Ovary (tissue), 9 donors: ENCODE results near the gene ZNF532. TPM values are rescaled to one million over a fixed set of nuclear protein-coding genes. Genes with fewer than 3 reads are reported as not detected.

Experiments used
- DNase-seq, 5 donors: peaks; one replicate each; pipeline ENCODE4 v3.0.0-alpha.2; 2019 to 2020
- H3K27ac ChIP-seq, 2 donors: fragments of 200-600 bp; one replicate each; pipeline versions ENCODE4 v1.5.1 to v1.8.0; 2019 to 2022
- H3K27me3 ChIP-seq: fragments of 200-600 bp; one replicate; pipeline ENCODE4 v1.8.0; 2022
- H3K36me3 ChIP-seq: fragments of 200-600 bp; sonication (generic); one replicate; pipeline ENCODE4 v1.5.1; 2019
- H3K4me1 ChIP-seq: one replicate; pipeline ENCODE4 v1.8.1; 2013; ENCODE audit warnings: mild to moderate bottlenecking, moderate library complexity; ENCODE audit not compliant: insufficient read depth
- H3K4me3 ChIP-seq: fragments of 200-600 bp; sonication (generic); one replicate; pipeline ENCODE4 v1.5.1; 2017
- H3K9me3 ChIP-seq, 2 donors: fragments of 200-600 bp in 1 of 2; sonication (generic) in 1 of 2; one replicate each; pipeline versions ENCODE4 v1.5.1 to v1.8.1; 2013 to 2019; ENCODE audit warnings: mild to moderate bottlenecking in 1 of 2, moderate library complexity in 1 of 2
- CTCF ChIP-seq, 3 donors: fragments of 450-650 bp in 2 of 3; fragments of 200-600 bp in 1 of 3; IDR thresholded peaks; one replicate each; pipeline versions ENCODE4 v1.5.1 to v1.8.0; 2016 to 2022; ENCODE audit warnings: antibody characterized with exemption in 3 of 3, mild to moderate bottlenecking in 1 of 3
- EP300 ChIP-seq: sonication (generic); formaldehyde crosslinking; IDR thresholded peaks from one replicate; pipeline ENCODE4 v1.6.1; 2017; ENCODE audit warnings: antibody characterized with exemption
- POLR2A ChIP-seq: fragments of 450-650 bp; IDR thresholded peaks from one replicate; pipeline ENCODE4 v1.6.1; 2017; ENCODE audit warnings: antibody characterized with exemption, mild to moderate bottlenecking, moderate library complexity
- WGBS, 3 donors: extraction: QIAGEN DNeasy Blood & Tissue Kit in 1 of 3; methylation state at CpG; one replicate each; pipeline versions ENCODE4 v1.1.5 to v1.1.7; 2013 to 2017; 5-methylcytosine and 5-hydroxymethylcytosine counted together
- intact Hi-C, 4 donors: fragments of 100-400 bp; cut with DNase I; formaldehyde crosslinking; loops; one replicate each; pipeline versions ENCODE4 v1.11.0 to v1.15.1; 2022 to 2023
- polyA plus RNA-seq, 2 donors: library from polyadenylated mRNA; stranded (reverse); fragments of 200-250 nt in 1 of 2; fragments of 350-450 nt in 1 of 2; fragmentation: Illumina TruSeq in 1 of 2; extraction: RNeasy Lipid Tissue Mini Kit (QIAGEN cat#74804) in 1 of 2; gene quantifications; one replicate each; pipeline ENCODE4 v1.2.3, GENCODE V29; 2013 to 2014
- total RNA-seq, 7 donors: library from RNA; depleted of rRNA in 2 of 7; stranded (reverse); fragments of >200 nt in 2 of 7; fragmentation: NEBNext Ultra II Directional in 3 of 7; extraction: Animal tissue kit (Norgen Biotek cat#: 25700) in 3 of 7; gene quantifications; one replicate each; pipeline versions ENCODE4 v1.1.0 to v1.2.4, GENCODE V29; 2016 to 2023
- donor health status: DM: no; HTN: no; CAD: no; lungs with moderate emphysema.
- donor health status: DM: no; HTN: no; CAD: no.
- donor health status: Bipolar disorder and iron deficiency.
- donor health status: DM: yes; HTN: yes; CAD: no.
- donor health status: DM: no; HTN: no; CAD: no.
- donor health status: DM: yes; HTN: yes; CAD: no.

ZNF532 gene
- total and polyA plus RNA-seq, 9 donors: 40.5 to 162 (median 101) TPM

GRCh38 chr18:58934933-58935577 lies 70.4 kb downstream of the ZNF532 start:
- 77% methylated on average over 3 of the region's 3 CpGs for WGBS, 3 donors
- Histone ChIP-seq H3K4me1 (peaks cover 4% of the 10 kb centered on the region), H3K4me3 (no peak overlapping the region), H3K27ac (no peak overlapping the region), H3K36me3 (no peaks in the 10 kb centered on the region), H3K27me3 (no peaks in the 10 kb centered on the region), H3K9me3 (no peaks in the 10 kb centered on the region)
- TF ChIP-seq EP300 (no peak), POLR2A (no peak), CTCF (IDR thresholded peaks at IDR 0.05) (no peak)
- intact Hi-C loops: no loop called here
- DNase-seq: no peak

GRCh38 chr18:58937071-58937886 lies 72.6 kb downstream of the ZNF532 start:
- H3K4me3 ChIP-seq: no peak overlapping the region
- H3K27me3 ChIP-seq: no peaks in the 10 kb centered on the region
- DNase-seq: no peak
- no peak overlapping the region for H3K27ac ChIP-seq
- WGBS, 3 donors: 57 to 68% (median 59%) methylated on average over 3 of the region's 3 CpGs
- no peak for TF ChIP-seq EP300
- TF ChIP-seq POLR2A: no peak
- TF ChIP-seq CTCF (IDR thresholded peaks at IDR 0.05): no peak
- no peaks in the 10 kb centered on the region for H3K36me3 ChIP-seq
- peaks cover 2% of the 10 kb centered on the region for H3K4me1 ChIP-seq
- H3K9me3 ChIP-seq: no peaks in the 10 kb centered on the region
- intact Hi-C loops: no loop called here

DNA sequence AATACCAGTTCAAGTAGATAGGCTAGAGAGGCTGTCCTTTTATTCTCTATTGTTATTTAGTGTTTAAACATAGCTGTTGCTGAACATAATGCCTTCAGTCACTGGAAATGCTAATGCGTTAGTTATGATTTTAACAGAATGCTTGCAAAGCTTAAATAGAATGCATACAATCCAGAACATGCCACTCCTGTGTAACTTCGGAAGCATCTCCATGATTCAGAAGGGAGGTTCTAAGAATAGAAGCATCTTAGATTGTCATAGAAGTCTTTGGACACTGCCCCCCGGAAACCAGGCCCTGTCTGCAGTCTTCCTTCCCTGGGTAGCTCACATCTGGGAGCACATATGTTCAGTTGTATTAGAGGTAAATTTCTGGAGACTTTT lies 73.2 kb downstream of the ZNF532 start:
- intact Hi-C loops: no loop called here
- H3K27ac ChIP-seq: no peak overlapping the region
- 75 to 83% (median 75%) methylated on average over 3 of the region's 3 CpGs for WGBS, 3 donors

More for the DNA sequence above, 73.2 kb downstream of the ZNF532 start:
- peaks cover 2% of the 10 kb centered on the region for H3K4me1 ChIP-seq
- TF ChIP-seq EP300 (no peak), CTCF (IDR thresholded peaks at IDR 0.05) (no peak), POLR2A (no peak)
- H3K36me3 ChIP-seq: no peaks in the 10 kb centered on the region
- no peaks in the 10 kb centered on the region for H3K27me3 ChIP-seq
- H3K9me3 ChIP-seq: no peaks in the 10 kb centered on the region
- no peak overlapping the region for H3K4me3 ChIP-seq
- DNase-seq: no peak
